ENCODE results near the gene CDS1.
"Not testable (repeated sequence)": the region's sequence is repeated elsewhere in the genome, so short reads cannot be mapped to it uniquely, and the experiment has no call there.

CDS1 gene

GRCh38 chr4:84582988-84583875, at the start of gene CDS1:
Gene CDS1, plus strand, starts transcription at chr4:84583127. Its CDS starts 275 bp downstream, at chr4:84583402.
- peaks cover 0 to 12% (median 7%) of the 10 kb centered on the region in 10 experiments; a peak in 7 of 20 replicates for H3K4me1 ChIP-seq
- H3K9me3 ChIP-seq (replicated peaks in 1 of 11), result peaks cover 16 to 33% (median 24%) of the 10 kb centered on the region in 11 experiments
- H3K36me3 ChIP-seq, result peaks cover 0 to 4% (median 0%) of the 10 kb centered on the region in 11 experiments; a peak in 1 of 22 replicates
- H3K4me3 ChIP-seq, result peak within 1 kb of the TSS; percentile 61 to 73 (median 66)
- peak within 1 kb of the TSS; percentile 78 to 92 (median 86) for H3K4me2 ChIP-seq
- H4K20me1 ChIP-seq, result peaks cover 0 to 5% (median 0%) of the 10 kb centered on the region in 11 experiments; a peak in 1 of 22 replicates
- H3K9ac ChIP-seq, result peak within 1 kb of the TSS in 10 of 11 experiments; percentile 45 to 64 (median 51); a peak in 18 of 22 replicates
- peaks cover 28 to 52% (median 47%) of the 10 kb centered on the region in 11 experiments for H3K27me3 ChIP-seq
- H3K27ac ChIP-seq, result no peak within 1 kb of the TSS
- no peak for TF ChIP-seq Cebpa-rat (IDR thresholded peaks at IDR 0.05)

- Histone ChIP-seq H3K4me3 (no peak overlapping the region), H3K36me3 (no peaks in the 10 kb centered on the region), H3K4me2 (no peak overlapping the region), H3K27ac (no peak overlapping the region), H3K27me3 (no peaks in the 10 kb centered on the region), H3K4me1 (peaks cover 0 to 2% (median under 1%) of the 10 kb centered on the region in 10 experiments; a peak in 6 of 20 replicates), H3K9ac (no peak overlapping the region), H3K9me3 (replicated peaks in 1 of 11) (peaks cover 0 to 11% (median 0%) of the 10 kb centered on the region in 11 experiments; a peak in 7 of 22 replicates), H4K20me1 (no peaks in the 10 kb centered on the region)
- TF ChIP-seq Cebpa-rat (IDR thresholded peaks at IDR 0.05), result no peak
These were observed 47.0 kb upstream of the CDS1 start for GRCh38 chr4:84535901-84536300.

DNA sequence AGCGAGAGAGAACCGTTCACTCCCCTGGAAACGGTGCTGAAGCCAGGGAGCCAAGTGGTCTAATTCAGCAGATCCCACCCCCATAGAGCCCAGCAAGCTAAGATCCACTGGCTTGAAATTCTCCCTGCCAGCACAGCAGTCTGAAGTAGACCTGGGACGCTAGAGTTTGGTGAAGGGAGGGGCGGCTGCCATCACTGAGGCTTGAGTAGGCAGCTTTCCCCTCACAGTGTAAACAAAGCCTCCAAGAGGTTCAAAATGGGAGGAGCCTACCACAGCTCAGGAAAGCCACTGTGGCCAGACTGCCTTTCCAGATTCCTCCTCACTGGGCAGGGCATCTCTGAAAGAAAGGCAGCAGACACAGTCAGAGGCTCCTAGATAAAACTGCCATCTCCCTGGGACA, 37.8 kb upstream of the CDS1 start:
- H3K9me3 ChIP-seq (replicated peaks in 1 of 11), result no peaks in the 10 kb centered on the region; a peak in 1 of 22 replicates
- H3K4me1 ChIP-seq, result no peaks in the 10 kb centered on the region
- H3K27ac ChIP-seq, result no peak overlapping the region
- no peak for TF ChIP-seq Cebpa-rat (IDR thresholded peaks at IDR 0.05)
- no peaks in the 10 kb centered on the region for H3K27me3 ChIP-seq
- H3K36me3 ChIP-seq, result no peaks in the 10 kb centered on the region
- no peak overlapping the region for H3K9ac ChIP-seq
- H3K4me2 ChIP-seq, result no peak overlapping the region
- no peak overlapping the region for H3K4me3 ChIP-seq
- H4K20me1 ChIP-seq, result no peaks in the 10 kb centered on the region

DNA sequence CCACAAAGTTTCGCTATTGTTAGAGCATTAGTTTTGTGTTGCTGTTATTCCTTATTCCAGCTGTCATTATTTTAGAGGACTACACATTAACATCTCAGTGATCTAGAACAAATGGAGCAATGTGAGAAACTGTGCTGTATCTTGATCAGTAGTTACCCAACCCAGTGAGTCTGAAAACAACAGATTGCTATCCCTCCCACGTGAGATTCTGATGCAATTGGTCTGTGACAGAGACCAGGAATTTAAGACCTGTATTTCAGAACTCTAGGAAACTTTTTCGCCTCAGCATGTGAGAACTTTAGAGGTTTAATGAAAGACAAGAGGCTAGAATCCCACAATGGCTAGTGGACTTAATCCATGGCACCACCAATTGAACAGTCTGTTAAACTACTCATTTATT, 35.7 kb upstream of the CDS1 start:
- Histone ChIP-seq H4K20me1 (no peaks in the 10 kb centered on the region), H3K4me3 (no peak overlapping the region), H3K4me1 (no peaks in the 10 kb centered on the region), H3K9me3 (replicated peaks in 1 of 11) (peaks cover 0 to 7% (median 0%) of the 10 kb centered on the region in 11 experiments; a peak in 1 of 22 replicates), H3K27me3 (no peaks in the 10 kb centered on the region), H3K9ac (no peak overlapping the region), H3K4me2 (no peak overlapping the region), H3K27ac (no peak overlapping the region), H3K36me3 (no peaks in the 10 kb centered on the region)
- no peak for TF ChIP-seq Cebpa-rat (IDR thresholded peaks at IDR 0.05)

- H3K4me2 ChIP-seq, H3K4me3 ChIP-seq, H3K9ac ChIP-seq, H3K4me1 ChIP-seq, H3K27me3 ChIP-seq, H3K36me3 ChIP-seq, H3K27ac ChIP-seq, H4K20me1 ChIP-seq: not testable (repeated sequence)
- H3K9me3 ChIP-seq (replicated peaks in 1 of 11), result peaks cover 0 to 20% (median 0%) of the 10 kb centered on the region in 11 experiments; a peak in 6 of 22 replicates
These were observed 33.7 kb upstream of the CDS1 start for GRCh38 chr4:84549191-84549590.

DNA sequence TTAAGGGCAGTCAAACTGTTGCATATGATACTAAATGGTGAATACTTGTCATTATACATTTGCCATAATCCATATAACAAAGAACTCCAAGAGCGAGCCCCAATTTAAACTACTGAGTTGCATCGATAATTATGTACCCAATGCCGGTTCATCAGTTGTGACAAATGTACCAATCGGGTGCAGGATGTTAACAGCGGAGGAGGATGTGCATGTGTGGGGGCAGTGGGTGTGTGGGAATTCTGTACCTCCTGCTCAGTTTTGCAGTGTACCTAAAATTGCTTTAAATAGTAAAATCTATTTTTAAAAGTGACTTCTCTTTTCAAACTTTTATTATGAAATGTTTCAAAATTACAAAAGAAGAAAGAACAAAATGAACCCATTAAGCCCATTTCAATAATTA, 20.8 kb upstream of the CDS1 start:
- Histone ChIP-seq H3K4me1 (peaks cover 0 to 7% (median 0%) of the 10 kb centered on the region in 10 experiments; a peak in 4 of 20 replicates), H4K20me1 (no peaks in the 10 kb centered on the region), H3K9ac (no peak overlapping the region), H3K4me3 (no peak overlapping the region), H3K36me3 (no peaks in the 10 kb centered on the region), H3K27ac (no peak overlapping the region), H3K27me3 (no peaks in the 10 kb centered on the region), H3K9me3 (replicated peaks in 1 of 11) (no peaks in the 10 kb centered on the region), H3K4me2 (peak overlapping the region in 1 of 11 experiments; percentile 35; a peak in 2 of 22 replicates)
- TF ChIP-seq Cebpa-rat (IDR thresholded peaks at IDR 0.05), result no peak

GRCh38 chr4:84563002-84563401, 19.9 kb upstream of the CDS1 start:
- peaks cover 0 to 7% (median 0%) of the 10 kb centered on the region in 10 experiments; a peak in 4 of 20 replicates for H3K4me1 ChIP-seq
- H3K9ac ChIP-seq, result no peak overlapping the region
- H3K27me3 ChIP-seq, result no peaks in the 10 kb centered on the region
- H3K36me3 ChIP-seq, result no peaks in the 10 kb centered on the region
- no peaks in the 10 kb centered on the region for H3K9me3 ChIP-seq (replicated peaks in 1 of 11)
- no peaks in the 10 kb centered on the region for H4K20me1 ChIP-seq
- no peak overlapping the region for H3K27ac ChIP-seq
- no peak overlapping the region for H3K4me3 ChIP-seq
- no peak for TF ChIP-seq Cebpa-rat (IDR thresholded peaks at IDR 0.05)
- no peak overlapping the region for H3K4me2 ChIP-seq

DNA sequence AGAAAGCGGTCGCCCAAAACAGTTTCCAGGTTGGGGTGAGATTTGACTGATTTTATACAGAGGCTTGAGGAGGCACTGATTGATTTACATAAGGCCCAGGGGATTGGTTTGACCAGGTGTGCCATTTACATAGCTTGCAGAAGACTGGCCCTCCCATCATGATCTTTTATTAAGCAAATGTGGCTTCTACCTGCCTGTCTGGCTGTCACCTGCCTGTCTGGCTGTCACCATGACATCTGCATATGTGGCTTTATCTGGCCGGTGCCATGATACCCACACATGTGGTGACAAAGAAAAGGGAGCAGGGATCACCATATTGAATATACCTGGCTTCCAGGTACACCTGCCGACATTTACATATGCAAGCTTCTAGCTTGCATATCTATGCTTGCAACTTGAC, 17.0 kb upstream of the CDS1 start:
- Histone ChIP-seq H3K27me3 (no peaks in the 10 kb centered on the region), H3K9me3 (replicated peaks in 1 of 11) (no peaks in the 10 kb centered on the region), H3K27ac (no peak overlapping the region), H3K4me2 (no peak overlapping the region), H4K20me1 (no peaks in the 10 kb centered on the region), H3K4me3 (no peak overlapping the region), H3K36me3 (no peaks in the 10 kb centered on the region), H3K4me1 (peaks cover 0 to 8% (median 0%) of the 10 kb centered on the region in 10 experiments; a peak in 4 of 20 replicates), H3K9ac (no peak overlapping the region)
- TF ChIP-seq Cebpa-rat (IDR thresholded peaks at IDR 0.05), result no peak

DNA sequence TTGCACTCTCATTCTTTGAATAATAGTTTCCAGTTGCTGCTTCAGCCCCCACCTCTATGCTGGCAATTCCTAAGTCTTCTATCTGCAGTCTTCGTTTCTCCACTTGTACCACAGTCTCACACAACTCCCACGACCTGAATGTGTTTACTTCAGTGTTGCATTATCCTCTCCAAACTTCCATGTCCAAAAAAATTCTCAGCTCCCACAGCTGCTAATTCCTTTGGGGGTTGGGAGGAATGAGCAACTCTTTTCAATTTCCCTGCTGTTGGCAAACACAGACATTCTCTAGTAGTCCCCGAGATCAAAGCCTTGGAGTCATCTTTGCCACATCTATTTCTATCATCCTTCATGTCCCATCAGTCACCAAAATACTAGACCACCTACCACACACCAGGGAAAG, 14.4 kb upstream of the CDS1 start:
- no peaks in the 10 kb centered on the region for H4K20me1 ChIP-seq
- no peaks in the 10 kb centered on the region for H3K9me3 ChIP-seq (replicated peaks in 1 of 11)
- H3K27me3 ChIP-seq, result no peaks in the 10 kb centered on the region
- no peak for TF ChIP-seq Cebpa-rat (IDR thresholded peaks at IDR 0.05)
- H3K27ac ChIP-seq, result no peak overlapping the region
- H3K4me3 ChIP-seq, result no peak overlapping the region
- H3K4me2 ChIP-seq, result no peak overlapping the region
- no peaks in the 10 kb centered on the region for H3K36me3 ChIP-seq
- H3K9ac ChIP-seq, result no peak overlapping the region
- peaks cover 0 to 27% (median 5%) of the 10 kb centered on the region in 10 experiments; a peak in 11 of 20 replicates for H3K4me1 ChIP-seq

Data from BLaER1 treated with 17β-estradiol and CSF1 and Interleukin-3, amounts not matched to agents 10 nM and 100 nM (cell line).